HCT116 (cell line): Measurements from ENCODE around the gene LIPM. TPM values are rescaled to one million over a fixed set of nuclear protein-coding genes. Genes with fewer than 3 reads are reported as not detected.
A peak's percentile ranks its signal among the peaks of the same experiment; 100 is the strongest.
"Not testable (repeated sequence)": the region's sequence is repeated elsewhere in the genome, so short reads cannot be mapped to it uniquely, and the experiment has no call there.

Source experiments
- ATAC-seq: fragments of 200-7000 bp; cut with Tn5 transposase; 2 replicates; pipeline ENCODE4 v1.9.1; 2020; ENCODE audit warnings: mild to moderate bottlenecking, moderate library complexity
- BruUV-seq: library from RNA; stranded (reverse); fragments of 400-500 nt; replicated peaks from 2 replicates; lab custom pipeline; 2021; lab: Mats Ljungman, UMichigan
- CTCF ChIA-PET: fragments of 300-600 bp; sonication (Branson Sonifier 250); formaldehyde crosslinking; loops from one replicate; lab custom pipeline; 2021; ENCODE audit warnings: antibody characterized with exemption; lab: Charles Lee
- POLR2A ChIA-PET: fragments of 300-600, 350-600 bp; sonication (Branson Sonifier 250); formaldehyde crosslinking; loops from one replicate; lab custom pipeline; 2021; ENCODE audit warnings: antibody characterized with exemption; lab: Charles Lee
- RAD21 ChIA-PET, 2 experiments: fragments of 300-600 bp; sonication (Branson Sonifier 250); formaldehyde crosslinking; loops; one replicate each; lab custom pipeline; 2023; ENCODE audit warnings: low total read pairs in 2 of 2; ENCODE audit not compliant: uncharacterized antibody in 2 of 2, unreplicated experiment in 2 of 2, low non-redundant PET in 1 of 2; lab: Charles Lee
- DNase-seq: peaks from one replicate; pipeline ENCODE4 v3.0.0-alpha.2; 2010; ENCODE audit warnings: low read depth, low spot score
- H2AFZ ChIP-seq: fragments of 200-600 bp; shearing (Covaris generic), sonication (generic); 2 replicates; pipeline ENCODE4 v1.6.1; 2017; ENCODE audit warnings: low read depth, mixed run types, mixed read lengths, antibody characterized with exemption, low read length; ENCODE audit not compliant: poor library complexity, severe bottlenecking
- H3K27ac ChIP-seq: 2 replicates; pipeline ENCODE4 v1.5.1; 2012; ENCODE audit warnings: low read depth, low read length
- H3K27me3 ChIP-seq: fragments of 200-600 bp; sonication (generic); 2 replicates; pipeline ENCODE4 v1.6.1; 2016; ENCODE audit warnings: mixed run types, low read length, mixed read lengths; ENCODE audit not compliant: insufficient read depth
- H3K36me3 ChIP-seq, 2 experiments: fragments of 200-500 bp in 1 of 2; fragments of 200-600 bp in 1 of 2; sonication (Bioruptor generic) in 1 of 2; sonication (generic) in 1 of 2; 2 replicates each; pipeline versions ENCODE4 v1.5.1 to v1.6.1; 2014 to 2016; ENCODE audit warnings: low read length in 2 of 2, inconsistent platforms in 1 of 2, mixed read lengths in 1 of 2, mixed run types in 1 of 2; ENCODE audit not compliant: insufficient read depth in 2 of 2, control insufficient read depth in 1 of 2
- H3K4me1 ChIP-seq, 2 experiments: fragments of 200-600 bp in 1 of 2; sonication (generic) in 1 of 2; 2 replicates each; pipeline versions ENCODE4 v1.5.1 to v1.6.1; 2012 to 2017; ENCODE audit warnings: low read length in 2 of 2, inconsistent platforms in 1 of 2, mild to moderate bottlenecking in 1 of 2, mixed read lengths in 1 of 2, mixed run types in 1 of 2, moderate library complexity in 1 of 2; ENCODE audit not compliant: insufficient read depth in 2 of 2, control insufficient read depth in 1 of 2
- H3K4me2 ChIP-seq: fragments of 200-600 bp; sonication (generic); 2 replicates; pipeline ENCODE4 v1.6.1; 2017; ENCODE audit warnings: mixed run types, low read length, mixed read lengths
- H3K4me3 ChIP-seq, 2 experiments: fragments of 200-600 bp in 1 of 2; sonication (generic) in 1 of 2; replicated peaks in 1 of 2; 2 replicates each; pipeline ENCODE4 v1.5.1; 2011 to 2016; ENCODE audit warnings: low read length in 2 of 2, control low read depth in 1 of 2, low read depth in 1 of 2, mild to moderate bottlenecking in 1 of 2, mixed read lengths in 1 of 2, mixed run types in 1 of 2
- H3K79me2 ChIP-seq: fragments of 200-600 bp; sonication (generic); 2 replicates; pipeline ENCODE4 v1.6.1; 2017; ENCODE audit warnings: mild to moderate bottlenecking, mixed run types, low read length, moderate library complexity, mixed read lengths; ENCODE audit not compliant: insufficient read depth
- H3K9ac ChIP-seq: fragments of 200-600 bp; sonication (generic); 2 replicates; pipeline ENCODE4 v1.6.1; 2016; ENCODE audit warnings: low read length, mixed read lengths
- H3K9me2 ChIP-seq: fragments of 200-600 bp; sonication (generic), shearing (Covaris generic); 2 replicates; pipeline ENCODE4 v1.6.1; 2017; ENCODE audit warnings: mixed run types, mild to moderate bottlenecking, moderate library complexity; ENCODE audit not compliant: insufficient read depth
- H3K9me3 ChIP-seq, 2 experiments: fragments of 200-500 bp in 1 of 2; fragments of 200-600 bp in 1 of 2; sonication (Bioruptor generic) in 1 of 2; sonication (generic) in 1 of 2; 2 replicates each; pipeline ENCODE4 v1.6.1; 2014 to 2017; ENCODE audit warnings: low read length in 2 of 2, mixed read lengths in 2 of 2, inconsistent platforms in 1 of 2, low read depth in 1 of 2, mild to moderate bottlenecking in 1 of 2, mixed run types in 1 of 2, moderate library complexity in 1 of 2; ENCODE audit not compliant: control insufficient read depth in 1 of 2, insufficient read depth in 1 of 2
- H4K20me1 ChIP-seq: fragments of 200-600 bp; sonication (generic), shearing (Covaris generic); 2 replicates; pipeline ENCODE4 v1.6.1; 2017; ENCODE audit warnings: mixed run types, mild to moderate bottlenecking, moderate library complexity; ENCODE audit not compliant: insufficient read depth
- EGR1 ChIP-seq: IDR thresholded peaks from 2 replicates; pipeline ENCODE4 v1.6.1; 2012; ENCODE audit warnings: low read depth
- EZH2 ChIP-seq: fragments of 200-600 bp; sonication (generic); IDR thresholded peaks from 2 replicates; pipeline ENCODE4 v1.6.1; 2017; ENCODE audit warnings: antibody characterized with exemption, mixed run types
- FOSL1 ChIP-seq: IDR thresholded peaks from 2 replicates; pipeline ENCODE4 v1.6.1; 2012; ENCODE audit warnings: low read depth
- POLR2A ChIP-seq: IDR thresholded peaks from 2 replicates; pipeline ENCODE4 v1.7.0; 2011; ENCODE audit warnings: borderline replicate concordance; ENCODE audit not compliant: insufficient read depth, insufficient read length; ENCODE audit errors: extremely low read depth
- POLR2AphosphoS5 ChIP-seq: IDR thresholded peaks from 2 replicates; pipeline ENCODE4 v1.6.1; 2011; ENCODE audit warnings: mild to moderate bottlenecking, low read depth, low read length, moderate library complexity
- RAD21 ChIP-seq: IDR thresholded peaks from 2 replicates; pipeline ENCODE4 v1.6.1; 2012; ENCODE audit warnings: low read depth, mild to moderate bottlenecking
- SP1 ChIP-seq: IDR thresholded peaks from 2 replicates; pipeline ENCODE4 v1.6.1; 2012; ENCODE audit warnings: low read depth
- YY1 ChIP-seq: IDR thresholded peaks from 2 replicates; pipeline ENCODE4 v1.6.1; 2011; ENCODE audit warnings: low read length, low read depth, moderate library complexity, mild to moderate bottlenecking; ENCODE audit not compliant: insufficient replicate concordance; ENCODE audit errors: extremely low read depth
- ZNF274 ChIP-seq: fragments of 200-500 bp; sonication (Bioruptor generic); IDR thresholded peaks from 2 replicates; pipeline ENCODE4 v1.6.1; 2014; ENCODE audit warnings: mild to moderate bottlenecking, low read depth, low read length, inconsistent platforms
- intact Hi-C: fragments of 100-400 bp; cut with micrococcal nuclease; formaldehyde crosslinking; loops from 2 replicates; pipeline ENCODE4 v1.10.0; 2022
- total RNA-seq: library from RNA; stranded (reverse); gene quantifications from one replicate; pipeline ENCODE4 v1.2.1, GENCODE V29; 2021; ENCODE audit not compliant: unreplicated experiment
- TF ChIP-seq, protein P1 (sequence below): IDR thresholded peaks from 2 replicates; pipeline ENCODE4 v1.6.1; 2012; ENCODE audit warnings: low read depth

LIPM gene
- total RNA-seq, 1 experiment from 2014 or later: not detected

DNA sequence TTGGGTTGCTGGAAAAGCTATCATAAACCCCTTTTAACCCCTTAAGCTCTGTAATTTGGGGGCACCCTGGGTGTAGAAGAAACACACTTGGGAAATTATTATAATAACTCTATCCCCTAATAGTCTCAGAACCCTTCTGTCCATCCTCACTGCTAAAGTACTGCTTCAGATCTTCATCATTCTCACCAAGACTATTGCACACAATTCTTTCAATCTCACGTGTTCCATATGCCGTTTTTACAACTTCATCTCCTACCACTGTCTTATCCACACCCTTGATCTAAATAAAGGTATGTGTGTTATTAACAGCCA is 33.3 kb downstream of the LIPM start:
- ChIA-PET RAD21 (interaction anchor here (1.1 to 2.5 kb wide), 8 partner anchors 29 to 271 kb away, joined by 3 to 11 read pairs (median 6); no protein-coding TSS in a partner anchor), CTCF (interaction anchor here (0.6 to 4.1 kb wide), 22 partner anchors 9 to 382 kb away, joined by 3 to 148 read pairs (median 6); partner anchors contain the start of genes ANKRD22, FAS and STAMBPL1), POLR2A (interaction anchor here (1.0 to 1.7 kb wide), 3 partner anchors 10 to 99 kb away, joined by 3 to 4 read pairs (median 4); no protein-coding TSS in a partner anchor)
- H3K36me3 ChIP-seq: no peaks in the 10 kb centered on the region
- no peaks in the 10 kb centered on the region for H3K9me3 ChIP-seq
- peak overlapping the region; percentile 71 for H2AFZ ChIP-seq
- TF ChIP-seq EGR1 (no peak), EZH2 (no peak), POLR2AphosphoS5 (no peak), YY1 (no peak), POLR2A (no peak), FOSL1 (no peak), ZNF274 (no peak), RAD21 (no peak), SP1 (no peak)
- TF ChIP-seq, protein P1, sequence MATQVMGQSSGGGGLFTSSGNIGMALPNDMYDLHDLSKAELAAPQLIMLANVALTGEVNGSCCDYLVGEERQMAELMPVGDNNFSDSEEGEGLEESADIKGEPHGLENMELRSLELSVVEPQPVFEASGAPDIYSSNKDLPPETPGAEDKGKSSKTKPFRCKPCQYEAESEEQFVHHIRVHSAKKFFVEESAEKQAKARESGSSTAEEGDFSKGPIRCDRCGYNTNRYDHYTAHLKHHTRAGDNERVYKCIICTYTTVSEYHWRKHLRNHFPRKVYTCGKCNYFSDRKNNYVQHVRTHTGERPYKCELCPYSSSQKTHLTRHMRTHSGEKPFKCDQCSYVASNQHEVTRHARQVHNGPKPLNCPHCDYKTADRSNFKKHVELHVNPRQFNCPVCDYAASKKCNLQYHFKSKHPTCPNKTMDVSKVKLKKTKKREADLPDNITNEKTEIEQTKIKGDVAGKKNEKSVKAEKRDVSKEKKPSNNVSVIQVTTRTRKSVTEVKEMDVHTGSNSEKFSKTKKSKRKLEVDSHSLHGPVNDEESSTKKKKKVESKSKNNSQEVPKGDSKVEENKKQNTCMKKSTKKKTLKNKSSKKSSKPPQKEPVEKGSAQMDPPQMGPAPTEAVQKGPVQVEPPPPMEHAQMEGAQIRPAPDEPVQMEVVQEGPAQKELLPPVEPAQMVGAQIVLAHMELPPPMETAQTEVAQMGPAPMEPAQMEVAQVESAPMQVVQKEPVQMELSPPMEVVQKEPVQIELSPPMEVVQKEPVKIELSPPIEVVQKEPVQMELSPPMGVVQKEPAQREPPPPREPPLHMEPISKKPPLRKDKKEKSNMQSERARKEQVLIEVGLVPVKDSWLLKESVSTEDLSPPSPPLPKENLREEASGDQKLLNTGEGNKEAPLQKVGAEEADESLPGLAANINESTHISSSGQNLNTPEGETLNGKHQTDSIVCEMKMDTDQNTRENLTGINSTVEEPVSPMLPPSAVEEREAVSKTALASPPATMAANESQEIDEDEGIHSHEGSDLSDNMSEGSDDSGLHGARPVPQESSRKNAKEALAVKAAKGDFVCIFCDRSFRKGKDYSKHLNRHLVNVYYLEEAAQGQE: no peak
- no peak overlapping the region for H3K9ac ChIP-seq
- ATAC-seq (peak; percentile 33), DNase-seq (no peak)
- H3K4me1 ChIP-seq: peaks cover 0 to 8% of the 10 kb centered on the region in 2 experiments; a peak in 1 of 4 replicates
- intact Hi-C loops: loop anchor here (1.0 to 2.0 kb wide), 4 partner anchors 29 to 381 kb away; no protein-coding TSS in a partner anchor
- no peaks in the 10 kb centered on the region for H3K9me2 ChIP-seq
- H3K4me3 ChIP-seq: no peak overlapping the region
- H4K20me1 ChIP-seq: no peaks in the 10 kb centered on the region
- H3K79me2 ChIP-seq: no peaks in the 10 kb centered on the region
- no peak overlapping the region for H3K4me2 ChIP-seq
- H3K27me3 ChIP-seq: no peaks in the 10 kb centered on the region
- BruUV-seq: no TSS peak
- no peak overlapping the region for H3K27ac ChIP-seq

DNA sequence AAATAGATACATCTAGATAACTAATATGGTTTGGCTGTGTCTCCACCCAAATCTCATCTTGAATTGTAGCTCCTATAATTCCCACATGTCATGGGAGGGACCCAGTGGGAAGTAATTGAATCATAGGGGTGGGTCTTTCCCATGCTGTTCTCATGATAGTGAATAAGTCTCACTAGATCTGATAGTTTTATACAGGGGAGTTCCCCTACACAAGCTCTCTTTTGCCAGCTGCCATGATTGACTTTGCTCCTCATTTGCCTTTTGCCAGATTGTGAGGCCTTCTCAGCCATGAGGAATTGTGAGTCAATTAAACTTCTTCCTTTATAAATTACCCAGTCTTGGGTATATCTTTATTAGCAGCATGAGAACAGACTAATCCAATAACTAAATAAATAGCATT is 35.1 kb downstream of the LIPM start:
- H3K9me2 ChIP-seq, H3K36me3 ChIP-seq, H3K79me2 ChIP-seq, H2AFZ ChIP-seq, H3K27me3 ChIP-seq, H4K20me1 ChIP-seq, ATAC-seq, RAD21 ChIA-PET, H3K27ac ChIP-seq, DNase-seq, POLR2A ChIA-PET, H3K4me3 ChIP-seq, H3K9ac ChIP-seq, intact Hi-C loops, BruUV-seq, H3K4me2 ChIP-seq, H3K9me3 ChIP-seq, H3K4me1 ChIP-seq: not testable (repeated sequence)
- CTCF ChIA-PET: interaction anchor here (0.6 to 4.1 kb wide), 2 partner anchors 95 to 359 kb away, joined by 3 to 148 read pairs; no protein-coding TSS in a partner anchor
